GM19372 (cell line): ENCODE data around the gene SRP9.
"Not testable (repeated sequence)": the region's sequence is repeated elsewhere in the genome, so short reads cannot be mapped to it uniquely, and the experiment has no call there.

Experiments
- ATAC-seq: cut with Tn5 transposase; IDR thresholded peaks from one replicate; pipeline ENCODE4 v1.9.1; 2021; ENCODE audit warnings: mild to moderate bottlenecking, low read depth, moderate library complexity; ENCODE audit not compliant: unreplicated experiment

The SRP9 gene

GRCh38 chr1:225834417-225835329 lies 57.0 kb downstream of the SRP9 start:
- ATAC-seq, result no peak

GRCh38 chr1:225835856-225836255 lies 58.2 kb downstream of the SRP9 start:
- no peak for ATAC-seq

- not testable (repeated sequence) for ATAC-seq
Measured at GRCh38 chr1:225836296-225836695, 58.7 kb downstream of the SRP9 start.

GRCh38 chr1:225838793-225839192 lies 61.2 kb downstream of the SRP9 start:
- no peak for ATAC-seq
